HL-60/S4 treated with phorbol 12-myristate 13-acetate at 8.2 ng/mL for 4 days and 3 days (cell line): ENCODE measurements around the gene FARSA.
"Not testable (repeated sequence)": the region's sequence is repeated elsewhere in the genome, so short reads cannot be mapped to it uniquely, and the experiment has no call there.

Experiments
- in situ Hi-C: fragments of 300-500 bp; cut with MboI; formaldehyde crosslinking; loops from 2 replicates; pipeline ENCODE4 v1.15.0; 2022; ENCODE audit warnings: low sequenced_read_pairs

FARSA gene

GRCh38 chr19:12955575-12955974 lies 22.1 kb upstream of the FARSA start:
- in situ Hi-C loops: not testable (repeated sequence)

GRCh38 chr19:12954612-12954962 lies 21.1 kb upstream of the FARSA start:
- in situ Hi-C loops: no loop called here

GRCh38 chr19:12953799-12954611 lies 20.5 kb upstream of the FARSA start:
- in situ Hi-C loops: no loop called here

- in situ Hi-C loops: no loop called here
Measured at GRCh38 chr19:12953138-12953798, 19.8 kb upstream of the FARSA start.

GRCh38 chr19:12952488-12953137 lies 19.1 kb upstream of the FARSA start:
- in situ Hi-C loops: no loop called here

- in situ Hi-C loops: not testable (repeated sequence)
Measured at GRCh38 chr19:12952050-12952449, 18.5 kb upstream of the FARSA start.

- in situ Hi-C loops: no loop called here
Measured at GRCh38 chr19:12949363-12950283, 16.1 kb upstream of the FARSA start.

- in situ Hi-C loops: no loop called here
Measured at GRCh38 chr19:12948612-12949362, 15.3 kb upstream of the FARSA start.

- in situ Hi-C loops: no loop called here
Measured at GRCh38 chr19:12947702-12948611, 14.4 kb upstream of the FARSA start.

- in situ Hi-C loops: no loop called here
Measured at GRCh38 chr19:12946731-12947496, 13.4 kb upstream of the FARSA start.

GRCh38 chr19:12946092-12946721 lies 12.7 kb upstream of the FARSA start:
- in situ Hi-C loops: no loop called here

- in situ Hi-C loops: no loop called here
Measured at GRCh38 chr19:12945479-12946091, 12.1 kb upstream of the FARSA start, which contains the start of gene RAD23A. Gene RAD23A (plus strand): TSS chr19:12945862. CDS start chr19:12945949, 87 bp downstream.

GRCh38 chr19:12944104-12944674 lies 10.7 kb upstream of the FARSA start:
- in situ Hi-C loops: no loop called here

- in situ Hi-C loops: no loop called here
Measured at GRCh38 chr19:12943437-12944044, 10.0 kb upstream of the FARSA start.

GRCh38 chr19:12940897-12941296 lies 7.4 kb upstream of the FARSA start:
- in situ Hi-C loops: no loop called here

GRCh38 chr19:12939975-12940423 lies 6.5 kb upstream of the FARSA start:
- in situ Hi-C loops: no loop called here
